Erythroblast (primary cell): ENCODE data around the gene SFSWAP.

ENCODE experiments used
- GATA1 ChIP-seq: IDR thresholded peaks from 2 replicates; pipeline ENCODE4 v1.6.1; 2011; ENCODE audit warnings: low read depth, mild to moderate bottlenecking, control low read depth, low read length, moderate library complexity
- POLR2A ChIP-seq: IDR thresholded peaks from 2 replicates; pipeline ENCODE4 v1.6.1; 2011; ENCODE audit warnings: mild to moderate bottlenecking, low read length

DNA sequence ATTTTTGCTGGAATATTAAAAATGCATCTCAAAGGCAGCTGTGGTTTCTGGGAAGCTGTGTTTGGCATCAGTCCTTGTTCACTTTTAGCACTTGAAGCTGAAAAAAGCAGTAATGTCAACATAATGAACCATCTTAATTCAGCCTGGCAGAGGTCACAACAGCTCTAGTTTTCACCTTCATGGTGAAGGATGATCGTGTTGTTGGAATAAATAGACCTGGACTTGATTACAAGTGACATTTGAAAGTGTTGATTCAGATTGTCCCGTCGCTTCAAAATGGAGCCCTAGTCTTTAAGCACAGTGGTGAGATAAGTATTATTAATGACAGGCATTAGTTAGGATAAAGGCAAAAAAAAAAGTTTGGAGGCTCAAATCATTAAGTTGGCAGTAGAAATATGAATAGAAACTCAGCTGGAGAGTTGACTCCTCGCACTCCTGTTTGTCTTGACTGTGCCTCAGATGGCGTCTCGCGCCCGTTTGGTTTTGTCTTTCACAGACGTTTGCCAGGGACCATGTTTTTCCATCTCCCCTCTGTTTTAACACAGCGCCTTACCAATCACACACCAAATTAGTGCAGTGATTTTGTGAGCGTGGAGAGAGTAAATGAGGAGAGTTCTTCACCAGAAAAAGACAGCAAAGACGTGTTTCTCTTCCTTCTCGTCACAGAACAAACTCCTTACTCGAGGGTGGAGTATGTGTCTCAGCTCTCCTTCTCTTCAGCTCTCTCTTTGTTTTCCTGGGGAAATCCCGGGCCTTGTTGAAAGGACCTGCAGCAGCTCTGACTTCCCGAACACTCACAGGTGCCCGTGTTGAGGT is 63.9 kb downstream of the SFSWAP start:
- TF ChIP-seq POLR2A, result no peak
- TF ChIP-seq GATA1, result no peak
